Mesenchymal stem cell (in vitro differentiated cells and primary cell): ENCODE measurements around the gene INSYN2B.
"Not testable (repeated sequence)": the region's sequence is repeated elsewhere in the genome, so short reads cannot be mapped to it uniquely, and the experiment has no call there.

ENCODE experiments used
- DNase-seq: peaks from one replicate; pipeline ENCODE4 v3.0.0-alpha.2; 2013
- H2AFZ ChIP-seq: one replicate; pipeline ENCODE4 v1.6.1; 2013; ENCODE audit warnings: low read depth, mild to moderate bottlenecking, control low read depth, inconsistent platforms, low read length, moderate library complexity
- H2AK5ac ChIP-seq: 2 replicates; pipeline ENCODE4 v1.6.1; 2013; ENCODE audit warnings: low read length, moderate library complexity, mild to moderate bottlenecking, inconsistent platforms; ENCODE audit not compliant: severe bottlenecking
- H2BK120ac ChIP-seq: one replicate; pipeline ENCODE4 v1.6.1; 2013; ENCODE audit warnings: low read depth, mild to moderate bottlenecking, inconsistent platforms, low read length, moderate library complexity
- H2BK12ac ChIP-seq, 2 experiments: one replicate each; pipeline ENCODE4 v1.6.1; 2013; ENCODE audit warnings: inconsistent platforms in 2 of 2, low read length in 2 of 2, mild to moderate bottlenecking in 2 of 2, moderate library complexity in 2 of 2, control low read depth in 1 of 2
- H2BK15ac ChIP-seq: one replicate; pipeline ENCODE4 v1.6.1; 2013; ENCODE audit warnings: mild to moderate bottlenecking, low read depth, inconsistent platforms; ENCODE audit not compliant: poor library complexity, severe bottlenecking
- H2BK5ac ChIP-seq: 2 replicates; pipeline ENCODE4 v1.6.1; 2013; ENCODE audit warnings: low read depth, mild to moderate bottlenecking, low read length, control low read depth, inconsistent platforms; ENCODE audit not compliant: poor library complexity, severe bottlenecking
- H3K14ac ChIP-seq, 2 experiments: one replicate each; pipeline ENCODE4 v1.6.1; 2013; ENCODE audit warnings: inconsistent platforms in 2 of 2, low read length in 2 of 2, control low read depth in 1 of 2, mild to moderate bottlenecking in 1 of 2, moderate library complexity in 1 of 2
- H3K18ac ChIP-seq, 2 experiments: one replicate each; pipeline ENCODE4 v1.6.1; 2013; ENCODE audit warnings: inconsistent platforms in 2 of 2, low read length in 2 of 2, control low read depth in 1 of 2, low read depth in 1 of 2, mild to moderate bottlenecking in 1 of 2
- H3K23ac ChIP-seq, 2 experiments: one replicate each; pipeline ENCODE4 v1.6.1; 2013; ENCODE audit warnings: inconsistent platforms in 2 of 2, low read length in 2 of 2, mild to moderate bottlenecking in 2 of 2, moderate library complexity in 2 of 2, control low read depth in 1 of 2
- H3K27ac ChIP-seq: 2 replicates; pipeline ENCODE4 v1.5.1; 2013; ENCODE audit warnings: mild to moderate bottlenecking, moderate library complexity, low read length, control low read depth, inconsistent platforms; ENCODE audit not compliant: poor library complexity, severe bottlenecking
- H3K27me3 ChIP-seq, 2 experiments: 2 replicates each; pipeline versions ENCODE4 v1.6.1 to v1.7.0; 2013; ENCODE audit warnings: low read length in 2 of 2, mild to moderate bottlenecking in 2 of 2, moderate library complexity in 2 of 2, control low read depth in 1 of 2, inconsistent platforms in 1 of 2; ENCODE audit not compliant: control insufficient read depth in 1 of 2, insufficient read depth in 1 of 2
- H3K36me3 ChIP-seq, 2 experiments: 2 replicates each; pipeline versions ENCODE4 v1.6.1 to v1.7.0; 2013; ENCODE audit warnings: low read length in 2 of 2, control low read depth in 1 of 2, inconsistent platforms in 1 of 2, low read depth in 1 of 2, mild to moderate bottlenecking in 1 of 2; ENCODE audit not compliant: insufficient read depth in 2 of 2, control insufficient read depth in 1 of 2
- H3K4ac ChIP-seq, 2 experiments: one replicate each; pipeline ENCODE4 v1.6.1; 2013; ENCODE audit warnings: inconsistent platforms in 2 of 2, low read length in 2 of 2, mild to moderate bottlenecking in 2 of 2, moderate library complexity in 2 of 2, control low read depth in 1 of 2, low read depth in 1 of 2
- H3K4me1 ChIP-seq: 2 replicates; pipeline ENCODE4 v1.6.1; 2013; ENCODE audit warnings: low read depth, low read length, control low read depth; ENCODE audit not compliant: control insufficient read depth, insufficient read depth
- H3K4me2 ChIP-seq: 2 replicates; pipeline ENCODE4 v1.6.1; 2013; ENCODE audit warnings: low read length, mild to moderate bottlenecking, inconsistent platforms; ENCODE audit not compliant: poor library complexity, severe bottlenecking
- H3K4me3 ChIP-seq, 2 experiments: 2 replicates each; pipeline versions ENCODE4 v1.5.1 to v1.7.0; 2013; ENCODE audit warnings: low read length in 2 of 2, mild to moderate bottlenecking in 2 of 2, control low read depth in 1 of 2, low read depth in 1 of 2; ENCODE audit not compliant: insufficient read depth in 1 of 2
- H3K79me1 ChIP-seq: replicated peaks from 2 replicates; pipeline ENCODE4 v1.6.1; 2013; ENCODE audit warnings: mild to moderate bottlenecking, control low read depth, low read length, inconsistent platforms; ENCODE audit not compliant: poor library complexity, severe bottlenecking
- H3K9ac ChIP-seq: 2 replicates; pipeline ENCODE4 v1.7.0; 2013; ENCODE audit warnings: mild to moderate bottlenecking, low read length, moderate library complexity
- H3K9me3 ChIP-seq: 2 replicates; pipeline ENCODE4 v1.7.0; 2013; ENCODE audit warnings: mild to moderate bottlenecking, low read length; ENCODE audit not compliant: control insufficient read depth
- H4K8ac ChIP-seq: one replicate; pipeline ENCODE4 v1.6.1; 2013; ENCODE audit warnings: inconsistent platforms, mild to moderate bottlenecking, low read length, moderate library complexity
- H4K91ac ChIP-seq: one replicate; pipeline ENCODE4 v1.6.1; 2013; ENCODE audit warnings: mild to moderate bottlenecking, low read length, inconsistent platforms
- WGBS: methylation state at CpG from one replicate; pipeline ENCODE4 v1.1.7; 2013; ENCODE audit warnings: mixed read lengths; 5-methylcytosine and 5-hydroxymethylcytosine counted together

Gene INSYN2B

GRCh38 chr5:169834540-169834939, 145.8 kb downstream of the INSYN2B start:
- H3K9me3 ChIP-seq, H4K91ac ChIP-seq, H3K9ac ChIP-seq, H2AK5ac ChIP-seq, H2BK5ac ChIP-seq, H3K79me1 ChIP-seq, H3K4me1 ChIP-seq, H2BK15ac ChIP-seq, H2AFZ ChIP-seq, H3K27ac ChIP-seq, H3K36me3 ChIP-seq, H3K4ac ChIP-seq, H2BK120ac ChIP-seq, H3K23ac ChIP-seq, H3K14ac ChIP-seq, H3K4me3 ChIP-seq, H4K8ac ChIP-seq, H3K27me3 ChIP-seq, H3K4me2 ChIP-seq: not testable (repeated sequence)
- H3K18ac ChIP-seq, result peak overlapping the region in 1 of 2 experiments; percentile 81
- 91% methylated on average over 1 of the region's 1 CpG for WGBS
- DNase-seq, result peak; percentile 66
- H2BK12ac ChIP-seq, result peak overlapping the region in 1 of 2 experiments; percentile 6

- not testable (repeated sequence) for H3K4me1 ChIP-seq, H3K14ac ChIP-seq, H3K27ac ChIP-seq, H3K23ac ChIP-seq, H2BK120ac ChIP-seq, H3K9me3 ChIP-seq, H3K4me2 ChIP-seq, H2AK5ac ChIP-seq, H2BK12ac ChIP-seq, H3K4ac ChIP-seq, H3K9ac ChIP-seq, H3K27me3 ChIP-seq, H3K4me3 ChIP-seq, H3K36me3 ChIP-seq, H2BK15ac ChIP-seq, H4K91ac ChIP-seq, H3K79me1 ChIP-seq, H2BK5ac ChIP-seq, H4K8ac ChIP-seq, H2AFZ ChIP-seq
- DNase-seq, result peak; percentile 80
- 90% methylated on average over 2 of the region's 2 CpGs for WGBS
- H3K18ac ChIP-seq, result peak overlapping the region; percentile 56 to 63
Observed at GRCh38 chr5:169833681-169834292, 146.5 kb downstream of the INSYN2B start.

GRCh38 chr5:169832845-169833244, 147.4 kb downstream of the INSYN2B start:
- no peak overlapping the region for H2BK5ac ChIP-seq
- H2BK12ac ChIP-seq, result peak overlapping the region in 1 of 2 experiments; percentile 99
- no peak overlapping the region for H3K4me2 ChIP-seq
- H3K9me3 ChIP-seq, result no peaks in the 10 kb centered on the region
- no peak overlapping the region for H4K8ac ChIP-seq
- H3K18ac ChIP-seq, result peak overlapping the region in 1 of 2 experiments; percentile 93
- no peak overlapping the region for H2BK15ac ChIP-seq
- no peak overlapping the region for H3K14ac ChIP-seq
- no peak overlapping the region for H3K4me3 ChIP-seq
- no peak overlapping the region for H3K27ac ChIP-seq
- H3K23ac ChIP-seq, result no peak overlapping the region
- no peak overlapping the region for H2AFZ ChIP-seq
- no peaks in the 10 kb centered on the region for H3K27me3 ChIP-seq
- H2AK5ac ChIP-seq, result no peak overlapping the region
- H3K79me1 ChIP-seq, result no peaks in the 10 kb centered on the region
- H3K4me1 ChIP-seq, result no peaks in the 10 kb centered on the region
- DNase-seq, result no peak
- H4K91ac ChIP-seq, result peak overlapping the region; percentile 16
- no peaks in the 10 kb centered on the region for H3K36me3 ChIP-seq
- H3K4ac ChIP-seq, result peak overlapping the region in 1 of 2 experiments; percentile 90
- H2BK120ac ChIP-seq, result no peak overlapping the region
- H3K9ac ChIP-seq, result no peak overlapping the region

GRCh38 chr5:169832304-169832703, 148.0 kb downstream of the INSYN2B start:
- H3K4ac ChIP-seq, result peak overlapping the region in 1 of 2 experiments; percentile 47
- H3K4me1 ChIP-seq, result no peaks in the 10 kb centered on the region
- peak overlapping the region in 1 of 2 experiments; percentile 5 for H3K14ac ChIP-seq
- H3K36me3 ChIP-seq, result no peaks in the 10 kb centered on the region
- DNase-seq, result no peak
- H2BK12ac ChIP-seq, result peak overlapping the region in 1 of 2 experiments; percentile 3
- H3K4me3 ChIP-seq, result no peak overlapping the region
- no peaks in the 10 kb centered on the region for H3K27me3 ChIP-seq
- no peak overlapping the region for H2BK15ac ChIP-seq
- H2BK120ac ChIP-seq, result no peak overlapping the region
- H3K79me1 ChIP-seq, result no peaks in the 10 kb centered on the region
- no peak overlapping the region for H3K4me2 ChIP-seq
- 100% methylated on average over 2 of the region's 3 CpGs for WGBS
- peak overlapping the region; percentile 67 for H4K8ac ChIP-seq
- peak overlapping the region; percentile 13 to 56 for H3K18ac ChIP-seq
- H2AFZ ChIP-seq, result no peak overlapping the region
- no peak overlapping the region for H3K23ac ChIP-seq
- H3K9ac ChIP-seq, result no peak overlapping the region
- H3K9me3 ChIP-seq, result no peaks in the 10 kb centered on the region
- no peak overlapping the region for H3K27ac ChIP-seq
- no peak overlapping the region for H2AK5ac ChIP-seq
- peak overlapping the region; percentile 57 for H4K91ac ChIP-seq
- no peak overlapping the region for H2BK5ac ChIP-seq
